ENCODE results near the gene RPS19BP1.

- TF ChIP-seq POLR2AphosphoS5 (IDR thresholded peaks at IDR 0.05): no peak
- TF ChIP-seq CTCF (IDR thresholded peaks at IDR 0.05): no peak
- no peak for TF ChIP-seq EP300 (IDR thresholded peaks at IDR 0.05)
- TF ChIP-seq POLR2A (IDR thresholded peaks at IDR 0.05): no peak
Observed at GRCh38 chr22:39546889-39547586, 14.5 kb upstream of the RPS19BP1 start.

All from gastroesophageal sphincter (tissue), 3 donors.